ENCODE measurements around the gene DNAJA1.
"Not testable (repeated sequence)": the region's sequence is repeated elsewhere in the genome, so short reads cannot be mapped to it uniquely, and the experiment has no call there.

DNAJA1 gene

DNA sequence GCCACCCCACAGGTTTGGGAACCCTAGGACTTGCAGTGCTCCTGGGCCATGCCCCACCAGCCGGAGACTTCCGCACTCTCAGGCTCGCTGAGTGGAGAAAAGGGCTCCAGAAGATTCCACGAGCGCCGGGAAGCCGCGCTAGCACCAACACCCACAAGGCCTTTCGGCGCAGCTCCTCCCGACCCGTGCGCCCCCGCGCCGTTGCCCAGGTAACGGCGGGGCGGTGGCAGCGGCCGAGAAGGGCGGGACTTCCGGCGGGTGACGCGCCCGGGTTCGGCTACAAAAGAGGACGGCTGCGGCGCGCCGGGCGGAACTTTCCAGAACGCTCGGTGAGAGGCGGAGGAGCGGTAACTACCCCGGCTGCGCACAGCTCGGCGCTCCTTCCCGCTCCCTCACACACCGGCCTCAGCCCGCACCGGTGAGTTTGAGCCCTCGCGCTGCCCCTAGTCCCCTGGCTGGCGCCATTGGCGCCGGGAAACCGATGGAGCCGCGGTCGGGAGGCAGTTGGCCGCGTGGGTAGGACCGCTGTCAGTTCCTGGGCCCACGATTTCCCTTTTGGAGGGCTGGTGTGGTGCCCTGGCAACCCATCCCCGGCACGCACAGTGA is at the start of gene DNAJA1:
DNAJA1 (plus strand) TSS at position 308 of the 606 bp plus-strand sequence. CDS start 1,212 bp downstream, outside the sequence.
- peak; percentile 95 for DNase-seq

DNA sequence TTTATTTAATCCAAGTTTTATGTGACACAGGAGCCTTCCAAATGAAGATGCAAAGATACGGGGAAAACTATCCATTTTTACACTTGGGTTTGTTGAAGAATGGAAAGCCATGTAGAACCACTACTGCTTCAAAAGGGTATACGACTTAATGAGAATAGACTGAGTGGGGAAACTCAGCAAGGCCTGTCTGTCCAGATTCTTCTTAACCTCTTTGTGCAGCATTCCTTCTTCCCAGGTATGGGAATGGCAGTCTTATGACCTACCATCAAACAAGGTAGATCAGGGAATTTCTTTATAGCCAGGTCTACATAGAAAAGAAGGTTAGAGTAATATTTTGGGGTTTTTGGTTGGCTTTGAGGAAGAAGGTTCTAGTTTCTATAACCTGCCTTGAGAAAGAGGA is 47.0 kb upstream of the DNAJA1 start:
- no peak for DNase-seq

- DNase-seq = no peak
These were observed 38.1 kb upstream of the DNAJA1 start for GRCh38 chr9:32986971-32987370.

DNA sequence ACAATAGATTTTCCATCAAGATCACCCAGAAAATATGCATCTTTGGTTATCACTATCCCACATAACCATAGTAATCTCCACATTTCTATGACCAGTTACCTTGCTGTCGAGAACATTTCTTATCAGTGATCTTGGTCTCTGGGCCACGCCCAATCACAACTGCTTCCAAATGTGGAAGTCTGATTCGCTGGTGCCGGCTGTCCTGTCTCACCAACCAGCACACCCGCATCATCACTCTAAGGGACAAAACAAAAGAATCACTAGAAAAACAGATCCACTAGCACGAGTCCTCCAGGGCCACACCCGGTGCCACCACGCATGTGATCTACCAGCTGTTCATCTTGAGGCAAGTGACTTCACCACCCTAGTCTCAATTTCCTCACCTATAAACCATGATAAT is 35.4 kb upstream of the DNAJA1 start:
- DNase-seq = no peak

DNA sequence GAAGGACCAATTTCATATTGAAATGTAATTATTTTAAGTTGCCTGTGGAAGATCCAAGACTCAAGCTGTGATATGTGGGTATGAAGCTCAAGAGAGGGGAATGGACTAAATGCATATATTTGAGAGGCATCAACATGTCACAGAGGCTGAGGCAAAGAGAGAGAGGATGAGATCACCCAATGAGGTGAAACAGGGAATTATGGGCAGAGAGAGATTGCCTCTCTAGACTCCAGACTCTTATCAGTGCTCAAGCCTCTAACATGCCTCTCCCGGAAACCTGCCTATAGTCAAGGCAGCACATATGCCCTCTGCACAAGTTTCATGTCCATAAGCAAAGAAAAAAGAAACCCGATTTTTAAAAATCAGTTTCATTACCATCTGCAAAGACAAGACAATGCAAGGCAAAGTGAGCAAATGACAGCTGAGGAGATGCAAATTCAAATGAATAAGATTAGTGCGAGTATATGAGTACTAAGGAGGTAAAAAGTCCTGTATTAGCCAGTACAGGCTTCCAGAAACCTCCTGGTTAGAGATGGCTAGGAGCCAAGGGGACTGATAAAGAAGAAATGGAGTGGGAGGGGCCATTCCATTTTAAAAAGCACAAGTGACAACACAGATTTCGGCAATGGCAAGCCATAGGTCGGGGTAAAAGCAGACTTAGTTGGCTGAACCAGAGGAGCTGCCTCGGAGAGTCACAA is 33.0 kb upstream of the DNAJA1 start:
- no peak for DNase-seq

- DNase-seq = no peak
These were observed 32.4 kb upstream of the DNAJA1 start for GRCh38 chr9:32992595-32993238.

- peak; percentile 37 for DNase-seq
These were observed 24.4 kb upstream of the DNAJA1 start for GRCh38 chr9:33000682-33001055.

- not testable (repeated sequence) for DNase-seq
These were observed 19.7 kb upstream of the DNAJA1 start for GRCh38 chr9:33005335-33005734.

DNA sequence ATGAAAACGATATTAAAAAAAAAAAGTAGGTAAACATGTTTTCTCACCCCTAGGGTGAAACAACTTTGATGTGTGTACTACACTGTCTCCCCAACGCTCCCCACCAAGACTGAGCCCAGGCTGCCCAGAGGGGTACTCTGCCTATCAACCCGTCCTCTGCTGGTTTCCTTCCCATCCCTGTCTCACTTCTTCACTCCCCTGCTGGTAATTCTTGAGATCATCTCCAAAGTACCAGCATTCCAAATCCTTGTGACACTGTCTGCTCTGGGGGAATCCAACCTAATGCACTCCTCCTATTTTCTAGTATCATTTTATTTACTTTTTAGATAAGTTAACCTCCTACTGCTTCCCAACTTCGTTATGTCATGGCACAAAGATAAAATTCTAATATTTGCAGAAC is 17.3 kb upstream of the DNAJA1 start:
- DNase-seq = no peak

- no peak for DNase-seq
These were observed 13.2 kb upstream of the DNAJA1 start for GRCh38 chr9:33011831-33012230.

GRCh38 chr9:33012328-33013069 is 12.6 kb upstream of the DNAJA1 start:
- no peak for DNase-seq

- DNase-seq = no peak
These were observed 11.0 kb upstream of the DNAJA1 start for GRCh38 chr9:33013962-33014664.

- DNase-seq = no peak
These were observed 10.4 kb upstream of the DNAJA1 start for GRCh38 chr9:33014665-33015014.

GRCh38 chr9:33017283-33018041 is 7.6 kb upstream of the DNAJA1 start:
- no peak for DNase-seq

GRCh38 chr9:33019797-33020196 is 5.3 kb upstream of the DNAJA1 start:
- no peak for DNase-seq

GRCh38 chr9:33022303-33022702 is 2.8 kb upstream of the DNAJA1 start:
- no peak for DNase-seq

DNA sequence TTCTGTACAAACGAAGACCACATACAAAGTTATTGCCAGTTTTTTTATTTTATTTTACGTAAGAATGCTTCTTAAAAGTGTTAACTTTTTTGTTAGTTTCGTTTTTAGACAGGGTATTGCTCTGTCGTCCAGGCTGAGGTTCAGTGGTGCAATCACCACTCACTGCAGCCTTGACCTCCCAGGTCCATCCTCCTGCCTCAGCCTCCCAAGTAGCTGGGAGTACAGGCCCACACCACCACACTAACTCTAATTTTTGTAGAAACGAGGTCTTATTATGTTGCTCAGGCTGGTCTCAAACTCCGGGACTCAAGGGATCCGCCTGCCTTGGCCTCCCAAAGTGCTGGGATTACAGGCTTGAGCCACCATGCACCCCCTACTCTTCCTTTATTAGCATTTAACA is 2.3 kb upstream of the DNAJA1 start:
- no peak for DNase-seq

GRCh38 chr9:33023661-33024060 is 1.4 kb upstream of the DNAJA1 start:
- no peak for DNase-seq

GRCh38 chr9:33024126-33024965 is 727 bp upstream of the DNAJA1 start:
- DNase-seq = peak; percentile 63

DNA sequence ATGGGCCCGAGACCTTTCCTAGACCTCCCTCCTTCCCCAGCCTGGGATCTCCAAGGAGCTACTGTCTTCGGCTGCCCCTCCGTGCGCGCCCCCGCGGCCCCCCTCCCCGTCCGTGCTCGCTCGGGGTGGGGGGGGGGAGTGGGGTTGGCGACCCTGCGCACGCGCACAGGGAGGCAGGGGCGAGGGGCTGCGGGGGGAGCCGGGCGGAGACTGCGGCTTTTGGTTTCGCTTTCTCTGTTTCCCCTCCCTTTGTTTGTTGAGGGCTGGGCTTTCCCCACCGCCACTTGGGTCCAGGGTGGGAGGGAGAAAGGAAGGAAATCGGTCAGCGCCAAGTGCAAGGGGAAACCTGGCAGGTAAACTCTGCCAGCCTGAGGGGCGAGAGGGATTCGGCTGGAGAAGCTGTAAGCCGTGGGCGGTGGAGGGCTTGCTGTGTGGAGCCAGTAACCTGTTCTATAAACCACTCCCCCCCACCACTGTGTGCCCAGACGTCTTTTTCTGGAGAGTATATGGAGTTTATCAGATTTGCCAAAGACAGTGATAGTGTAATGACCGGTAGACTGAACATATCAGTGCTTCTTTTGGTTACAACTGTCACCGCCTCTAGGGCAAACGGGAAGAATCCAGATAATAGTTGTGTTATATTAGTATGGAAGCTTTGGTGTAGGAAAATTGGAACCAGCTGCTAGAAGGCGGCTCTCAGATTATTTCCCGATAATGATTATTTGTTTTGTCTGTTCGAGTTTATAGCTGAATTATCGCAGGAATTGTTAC is 684 bp downstream of the DNAJA1 start:
- DNase-seq = peak; percentile 89
